Fibroblast of skin of right biceps (primary cell): ENCODE results near the gene RASSF1.
"Not testable (repeated sequence)": the region's sequence is repeated elsewhere in the genome, so short reads cannot be mapped to it uniquely, and the experiment has no call there.

ENCODE experiments used
- DNase-seq: peaks from one replicate; pipeline ENCODE4 v3.0.0-alpha.2; 2013

RASSF1 gene

GRCh38 chr3:50322386-50323091 lies 18.1 kb downstream of the RASSF1 start, which contains the start of gene HYAL2:
Gene HYAL2 (minus strand): TSS chr3:50322745. CDS start chr3:50320489, 2,256 bp downstream.
- no peak for DNase-seq

DNA sequence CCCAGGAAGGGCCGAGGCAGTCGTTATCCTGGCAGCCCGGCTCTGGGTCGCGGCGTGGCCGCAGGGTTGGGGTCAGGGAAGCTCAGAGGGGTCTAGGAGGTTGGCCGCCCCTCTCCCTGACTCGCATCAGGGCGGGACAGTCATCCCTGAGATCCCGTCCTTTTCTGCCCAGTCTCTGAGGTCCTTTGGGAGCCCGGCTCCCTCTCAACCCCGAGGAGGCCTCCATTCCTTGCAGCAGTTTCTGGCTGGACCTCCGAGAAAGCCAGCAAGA lies 18.6 kb downstream of the RASSF1 start:
- DNase-seq = no peak

DNA sequence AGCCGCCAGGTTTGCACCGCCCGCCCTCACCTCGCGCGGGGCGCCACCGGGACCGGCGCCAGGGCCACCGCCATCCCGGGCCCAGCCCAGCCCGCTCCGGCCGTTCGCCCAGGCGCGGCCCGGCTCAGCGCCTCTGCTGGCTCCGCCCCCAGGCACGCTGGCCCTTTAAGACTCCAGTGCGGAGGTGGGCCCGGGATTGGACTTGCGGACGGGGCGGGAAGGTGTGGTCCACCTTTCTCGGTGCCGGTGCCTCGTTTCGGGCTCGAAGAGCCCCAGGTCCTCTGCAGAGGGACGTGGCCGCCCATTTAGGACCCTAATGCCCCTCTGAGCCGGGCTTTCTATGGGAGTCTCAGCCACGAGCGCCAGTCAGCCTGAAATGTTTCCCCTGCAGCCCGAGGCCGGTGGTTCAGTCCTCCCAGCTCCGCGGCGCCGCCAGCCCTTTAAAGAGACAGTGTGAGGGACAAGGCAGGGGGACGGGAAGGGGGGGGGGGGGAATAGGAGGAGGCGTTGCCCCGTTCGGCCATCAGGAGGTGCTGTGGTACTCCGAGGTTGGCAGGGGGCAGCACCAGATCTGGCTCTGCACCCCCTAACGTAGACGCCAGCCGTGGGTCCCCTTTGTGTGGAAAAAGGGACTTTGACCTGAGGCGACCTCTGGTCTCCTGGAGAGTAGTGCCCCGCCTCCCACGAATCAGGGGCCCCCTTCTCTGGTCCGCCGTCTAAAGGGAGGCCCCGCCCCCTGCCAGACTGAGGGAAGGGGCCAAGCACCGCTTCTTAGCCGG lies 19.1 kb downstream of the RASSF1 start:
- peak; percentile 91 for DNase-seq

DNA sequence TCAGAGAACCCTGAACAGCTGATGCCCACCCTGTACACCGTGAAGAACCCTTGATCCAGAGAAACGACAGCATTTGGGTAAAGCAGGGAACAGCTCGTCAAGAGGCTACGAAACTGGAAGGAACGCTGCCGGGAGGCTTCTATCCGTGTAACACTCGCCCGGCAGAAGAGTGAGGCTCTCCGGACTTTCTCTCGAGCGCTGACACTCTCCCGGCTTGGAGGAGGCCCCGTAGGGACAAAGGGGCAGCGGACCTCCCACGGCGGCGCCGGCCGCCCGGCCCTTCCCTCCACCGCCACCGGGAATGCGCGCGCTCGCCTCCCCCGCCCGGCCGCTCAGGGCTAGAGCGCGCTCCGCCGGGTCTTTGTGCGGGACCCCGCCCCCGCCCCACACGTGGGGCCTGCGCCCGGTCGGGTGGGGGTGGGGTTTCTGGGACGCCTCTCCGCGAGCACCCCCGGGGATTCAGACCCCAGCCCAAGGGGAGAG lies 19.7 kb downstream of the RASSF1 start:
- DNase-seq = peak; percentile 77

GRCh38 chr3:50319894-50320625 lies 20.6 kb downstream of the RASSF1 start:
- DNase-seq = no peak

GRCh38 chr3:50319181-50319893 lies 21.3 kb downstream of the RASSF1 start:
- no peak for DNase-seq

DNA sequence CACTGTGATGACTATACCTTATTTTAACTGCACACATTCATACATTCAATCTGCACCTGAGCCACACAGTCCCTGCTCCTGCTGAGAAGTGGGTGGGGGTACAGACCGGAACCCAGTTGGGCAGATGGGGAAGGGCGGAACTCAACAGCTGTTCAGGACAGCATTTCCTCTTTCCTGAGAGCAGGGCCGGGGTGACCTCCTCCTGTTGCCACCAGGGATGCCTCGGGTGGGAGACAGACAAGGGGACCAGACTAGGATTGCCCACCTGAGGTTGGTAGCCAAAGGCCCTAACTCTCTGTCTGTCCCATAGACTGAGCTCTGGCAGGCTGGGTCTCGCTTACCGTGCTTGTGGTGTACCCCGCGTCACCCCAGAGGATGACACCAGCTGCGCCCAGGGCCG lies 22.0 kb downstream of the RASSF1 start:
- no peak for DNase-seq

DNA sequence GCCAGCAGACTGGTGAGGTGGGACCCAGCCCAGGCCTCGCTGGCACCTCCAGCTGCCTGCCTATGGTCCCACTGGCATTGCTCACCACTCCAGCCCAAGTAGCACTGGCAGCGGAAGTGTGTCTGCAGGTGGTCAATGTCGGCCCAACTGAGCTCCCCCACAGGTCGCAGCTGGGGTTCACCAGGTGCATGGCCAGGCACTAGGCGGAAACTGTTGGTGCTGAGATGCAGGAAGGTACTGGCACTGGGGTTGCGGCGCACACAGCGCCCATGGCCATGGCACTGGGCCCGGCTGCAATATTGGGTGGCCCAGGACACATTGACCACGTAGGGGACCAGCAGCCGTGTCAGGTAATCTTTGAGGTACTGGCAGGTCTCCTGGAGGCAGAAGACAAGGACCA lies 22.5 kb downstream of the RASSF1 start:
- no peak for DNase-seq

DNA sequence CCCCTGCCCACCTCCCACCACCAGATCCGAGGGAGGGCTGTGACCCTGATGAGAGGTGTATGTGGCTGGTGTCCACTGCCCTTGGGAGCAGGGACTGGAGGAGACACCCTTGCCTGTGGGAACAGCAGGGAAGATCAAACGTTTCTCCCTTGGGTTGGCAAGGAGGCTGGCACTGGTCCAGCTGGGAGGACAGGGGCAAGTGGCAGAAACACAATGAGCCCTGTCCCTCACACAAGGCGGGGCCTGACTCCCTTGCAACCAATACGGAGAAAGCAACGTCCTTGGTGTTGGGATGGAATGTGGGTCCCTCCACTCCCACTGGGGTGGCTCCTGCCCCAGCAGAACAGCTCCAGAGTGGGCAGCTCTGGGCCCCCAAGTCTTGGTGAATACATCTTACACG lies 23.3 kb downstream of the RASSF1 start:
- no peak for DNase-seq

DNA sequence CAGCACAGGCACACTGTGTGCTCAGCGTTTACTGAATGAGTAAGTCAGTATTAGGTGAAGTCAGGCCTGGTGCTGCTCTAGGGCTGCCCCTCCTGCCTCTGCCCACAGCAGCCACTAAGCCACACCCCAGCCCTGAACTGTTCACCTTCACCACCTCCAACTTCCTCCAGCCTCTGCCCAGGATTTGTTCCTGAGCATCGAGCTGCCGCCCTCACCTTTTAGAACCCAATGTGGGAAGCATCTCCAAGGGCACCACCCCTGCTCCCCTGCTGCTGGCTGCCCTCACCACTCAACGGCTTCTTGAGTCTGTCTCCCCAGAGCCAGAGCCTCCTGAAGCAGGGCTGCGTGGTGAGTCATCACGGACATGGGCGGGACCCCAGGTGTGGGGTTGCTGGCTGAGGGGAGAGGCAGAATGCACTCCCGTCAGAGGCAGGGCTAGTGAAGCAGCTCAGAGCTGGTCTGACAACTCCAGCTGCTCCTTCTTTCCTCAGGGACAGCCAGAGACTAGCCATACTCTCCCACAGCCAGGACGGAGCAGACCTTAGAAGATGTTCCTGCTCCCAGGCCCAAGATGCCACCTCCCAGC lies 23.9 kb downstream of the RASSF1 start:
- DNase-seq = no peak

DNA sequence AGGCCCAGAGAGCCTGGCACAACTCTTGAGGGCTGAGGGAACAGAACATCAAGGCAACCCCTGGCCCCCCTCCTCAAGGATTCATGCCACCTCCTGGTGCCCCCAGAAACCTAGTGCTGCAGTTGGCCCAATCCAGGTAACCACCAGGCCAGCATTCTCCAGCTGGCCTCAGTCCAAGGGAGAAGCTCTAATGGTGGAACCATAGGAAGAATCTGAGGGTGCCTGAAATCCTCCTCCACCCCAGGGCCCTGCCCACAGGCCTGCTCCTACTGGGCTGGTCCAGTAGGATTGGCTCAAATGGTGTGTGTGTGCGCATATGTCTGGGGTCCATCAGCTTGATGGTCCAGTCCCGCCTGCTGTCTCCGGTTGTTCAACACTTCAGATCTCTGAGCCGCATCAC lies 25.8 kb downstream of the RASSF1 start:
- no peak for DNase-seq

DNA sequence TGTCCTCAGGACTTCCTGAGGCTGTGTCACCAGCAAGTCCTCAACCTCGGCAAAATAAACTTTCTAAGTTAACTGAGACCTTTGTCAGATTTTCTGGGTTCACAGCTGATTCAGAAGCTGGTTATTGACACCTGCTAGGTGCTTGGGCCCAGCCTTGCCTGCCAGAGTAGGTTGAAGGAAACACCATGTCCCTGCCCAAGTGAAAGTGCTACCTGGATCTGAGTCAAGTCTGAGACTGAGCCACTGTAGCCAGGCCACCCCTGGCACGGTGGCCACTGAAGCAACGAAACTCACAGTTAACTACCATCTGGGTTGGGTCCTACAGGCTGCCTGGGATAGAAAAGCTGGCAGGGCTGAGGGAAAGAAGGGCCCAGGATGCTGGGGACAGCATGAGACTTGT lies 26.3 kb downstream of the RASSF1 start:
- DNase-seq = no peak

DNA sequence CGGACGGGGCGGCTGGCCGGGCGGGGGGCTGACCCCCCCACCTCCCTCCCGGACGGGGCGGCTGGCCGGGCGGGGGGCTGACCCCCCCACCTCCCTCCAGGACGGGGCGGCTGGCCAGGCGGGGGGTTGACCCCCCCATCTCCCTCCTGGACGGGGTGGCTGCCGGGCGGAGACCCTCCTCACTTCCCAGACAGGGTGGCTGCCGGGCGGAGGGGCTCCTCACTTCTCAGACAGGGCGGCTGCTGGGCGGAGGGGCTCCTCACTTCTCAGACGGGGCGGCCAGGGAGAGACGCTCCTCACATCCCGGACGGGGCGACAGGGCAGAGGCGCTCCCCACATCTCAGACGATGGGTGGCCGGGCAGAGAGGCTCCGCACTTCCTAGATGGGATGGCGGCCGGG lies 28.6 kb downstream of the RASSF1 start:
- not testable (repeated sequence) for DNase-seq

DNA sequence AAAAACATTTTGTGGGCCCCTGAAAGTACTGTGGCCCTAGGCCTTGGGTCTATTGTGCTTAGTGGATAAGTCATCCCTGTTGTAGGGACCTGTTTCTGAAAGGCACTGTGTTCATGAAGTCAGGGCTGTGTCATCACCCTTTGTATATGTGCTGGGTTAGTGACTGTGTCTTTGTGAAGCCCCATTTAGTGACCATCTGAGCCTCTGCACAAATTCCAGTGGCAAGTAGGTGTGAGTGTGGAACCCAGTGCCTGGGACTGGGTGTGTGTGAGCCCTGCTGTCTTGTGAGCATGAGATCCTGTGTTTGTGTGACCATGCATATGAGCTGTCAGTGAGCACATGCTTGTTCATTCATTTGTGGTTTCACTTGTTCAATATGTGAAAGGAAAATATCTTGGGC lies 36.0 kb downstream of the RASSF1 start:
- DNase-seq = no peak

GRCh38 chr3:50303013-50303815 lies 37.4 kb downstream of the RASSF1 start, which contains the start of gene HYAL1:
Gene HYAL1 (minus strand): TSS chr3:50303574. CDS start chr3:50302956, 618 bp downstream.
- no peak for DNase-seq

DNA sequence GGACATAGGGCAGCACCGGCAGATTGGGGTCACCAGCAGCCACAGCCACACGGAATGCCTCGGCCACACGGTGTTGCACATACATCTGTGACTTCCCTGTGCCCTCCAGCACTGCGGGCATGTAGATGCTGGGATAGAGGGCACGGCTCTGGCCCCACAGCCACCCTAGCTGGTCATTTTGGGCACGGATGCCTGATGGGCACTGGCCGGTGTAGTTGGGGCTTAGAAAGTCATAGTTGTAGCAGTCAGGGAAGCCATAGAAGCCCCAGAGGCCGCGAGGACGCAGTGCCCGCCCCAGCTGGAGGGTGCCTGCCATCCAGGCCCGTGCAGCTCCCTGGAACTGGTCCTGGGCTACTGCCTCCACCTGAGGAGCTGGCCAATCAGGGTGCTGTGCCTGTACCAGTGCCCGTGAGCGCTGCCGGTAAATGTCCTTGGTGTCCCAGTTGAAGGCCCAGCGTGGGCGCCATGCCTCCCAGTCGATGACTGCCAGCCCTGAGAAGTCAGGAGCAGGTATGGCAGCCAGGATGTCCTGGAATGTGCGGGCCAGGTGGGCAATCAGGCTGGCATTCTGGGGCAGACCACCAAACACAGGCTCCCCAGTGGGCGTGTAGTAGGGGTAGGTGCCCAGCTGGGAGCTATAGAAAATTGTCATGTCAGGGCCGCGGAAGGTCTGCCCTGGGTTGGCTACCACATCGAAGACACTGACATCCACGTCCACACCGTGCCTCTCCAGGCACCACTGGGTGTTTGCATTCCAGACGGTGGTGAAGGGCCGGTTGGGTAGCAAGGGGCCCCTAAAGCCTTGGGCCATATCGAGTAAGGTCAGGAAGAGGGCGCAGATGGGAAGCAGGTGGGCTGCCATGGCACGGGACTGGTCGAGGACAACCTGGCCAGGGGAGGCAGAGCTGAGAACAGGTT lies 38.3 kb downstream of the RASSF1 start:
- no peak for DNase-seq

DNA sequence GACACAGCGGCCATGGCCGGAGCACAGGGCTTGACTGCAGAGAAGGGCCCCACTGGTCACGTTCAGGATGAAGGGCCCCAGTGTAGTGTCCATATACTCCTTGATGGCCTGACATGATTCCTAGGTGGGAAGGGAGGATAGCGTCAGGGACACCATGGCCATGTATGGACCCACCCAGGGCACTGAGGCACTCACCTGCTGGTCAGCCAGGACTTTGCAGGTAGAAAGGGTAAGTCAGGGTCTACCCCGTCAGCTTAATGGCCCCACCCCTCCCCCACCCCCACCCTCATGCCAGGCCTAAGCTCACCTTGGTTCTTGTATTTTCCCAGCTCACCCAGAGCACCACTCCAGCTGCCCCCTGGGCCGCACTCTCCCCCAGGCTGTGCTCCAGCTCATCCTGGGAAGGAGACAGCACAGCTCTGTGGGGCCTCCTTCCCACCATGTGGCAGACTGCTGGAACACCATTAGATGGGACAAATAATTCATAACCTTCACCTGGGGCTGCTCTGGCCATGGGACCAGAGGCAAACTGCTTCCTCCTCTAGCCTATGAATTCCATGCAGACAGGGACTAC lies 39.9 kb downstream of the RASSF1 start:
- no peak for DNase-seq

GRCh38 chr3:50299929-50300680 lies 40.5 kb downstream of the RASSF1 start:
- DNase-seq = peak; percentile 50

- DNase-seq = no peak
These were observed 41.1 kb downstream of the RASSF1 start for GRCh38 chr3:50299638-50299928.
